HCT116 (cell line): ENCODE measurements around the gene NTNG2. TPM values are rescaled to one million over a fixed set of nuclear protein-coding genes. Genes with fewer than 3 reads are reported as not detected.

ENCODE experiments used
- ATAC-seq: fragments of 200-7000 bp; cut with Tn5 transposase; 2 replicates; pipeline ENCODE4 v1.9.1; 2020; ENCODE audit warnings: mild to moderate bottlenecking, moderate library complexity
- BruUV-seq: library from RNA; stranded (reverse); fragments of 400-500 nt; replicated peaks from 2 replicates; lab custom pipeline; 2021; lab: Mats Ljungman, UMichigan
- CTCF ChIA-PET: fragments of 300-600 bp; sonication (Branson Sonifier 250); formaldehyde crosslinking; loops from one replicate; lab custom pipeline; 2021; ENCODE audit warnings: antibody characterized with exemption; lab: Charles Lee
- POLR2A ChIA-PET: fragments of 300-600, 350-600 bp; sonication (Branson Sonifier 250); formaldehyde crosslinking; loops from one replicate; lab custom pipeline; 2021; ENCODE audit warnings: antibody characterized with exemption; lab: Charles Lee
- RAD21 ChIA-PET, 2 experiments: fragments of 300-600 bp; sonication (Branson Sonifier 250); formaldehyde crosslinking; loops; one replicate each; lab custom pipeline; 2023; ENCODE audit warnings: low total read pairs in 2 of 2; ENCODE audit not compliant: uncharacterized antibody in 2 of 2, unreplicated experiment in 2 of 2, low non-redundant PET in 1 of 2; lab: Charles Lee
- DNase-seq: peaks from one replicate; pipeline ENCODE4 v3.0.0-alpha.2; 2010; ENCODE audit warnings: low read depth, low spot score
- H2AFZ ChIP-seq: fragments of 200-600 bp; shearing (Covaris generic), sonication (generic); 2 replicates; pipeline ENCODE4 v1.6.1; 2017; ENCODE audit warnings: low read depth, mixed run types, mixed read lengths, antibody characterized with exemption, low read length; ENCODE audit not compliant: poor library complexity, severe bottlenecking
- H3K27ac ChIP-seq: 2 replicates; pipeline ENCODE4 v1.5.1; 2012; ENCODE audit warnings: low read depth, low read length
- H3K27me3 ChIP-seq: fragments of 200-600 bp; sonication (generic); 2 replicates; pipeline ENCODE4 v1.6.1; 2016; ENCODE audit warnings: mixed run types, low read length, mixed read lengths; ENCODE audit not compliant: insufficient read depth
- H3K36me3 ChIP-seq, 2 experiments: fragments of 200-500 bp in 1 of 2; fragments of 200-600 bp in 1 of 2; sonication (Bioruptor generic) in 1 of 2; sonication (generic) in 1 of 2; 2 replicates each; pipeline versions ENCODE4 v1.5.1 to v1.6.1; 2014 to 2016; ENCODE audit warnings: low read length in 2 of 2, inconsistent platforms in 1 of 2, mixed read lengths in 1 of 2, mixed run types in 1 of 2; ENCODE audit not compliant: insufficient read depth in 2 of 2, control insufficient read depth in 1 of 2
- H3K4me1 ChIP-seq, 2 experiments: fragments of 200-600 bp in 1 of 2; sonication (generic) in 1 of 2; 2 replicates each; pipeline versions ENCODE4 v1.5.1 to v1.6.1; 2012 to 2017; ENCODE audit warnings: low read length in 2 of 2, inconsistent platforms in 1 of 2, mild to moderate bottlenecking in 1 of 2, mixed read lengths in 1 of 2, mixed run types in 1 of 2, moderate library complexity in 1 of 2; ENCODE audit not compliant: insufficient read depth in 2 of 2, control insufficient read depth in 1 of 2
- H3K4me2 ChIP-seq: fragments of 200-600 bp; sonication (generic); 2 replicates; pipeline ENCODE4 v1.6.1; 2017; ENCODE audit warnings: mixed run types, low read length, mixed read lengths
- H3K4me3 ChIP-seq, 2 experiments: fragments of 200-600 bp in 1 of 2; sonication (generic) in 1 of 2; replicated peaks in 1 of 2; 2 replicates each; pipeline ENCODE4 v1.5.1; 2011 to 2016; ENCODE audit warnings: low read length in 2 of 2, control low read depth in 1 of 2, low read depth in 1 of 2, mild to moderate bottlenecking in 1 of 2, mixed read lengths in 1 of 2, mixed run types in 1 of 2
- H3K79me2 ChIP-seq: fragments of 200-600 bp; sonication (generic); 2 replicates; pipeline ENCODE4 v1.6.1; 2017; ENCODE audit warnings: mild to moderate bottlenecking, mixed run types, low read length, moderate library complexity, mixed read lengths; ENCODE audit not compliant: insufficient read depth
- H3K9ac ChIP-seq: fragments of 200-600 bp; sonication (generic); 2 replicates; pipeline ENCODE4 v1.6.1; 2016; ENCODE audit warnings: low read length, mixed read lengths
- H3K9me2 ChIP-seq: fragments of 200-600 bp; sonication (generic), shearing (Covaris generic); 2 replicates; pipeline ENCODE4 v1.6.1; 2017; ENCODE audit warnings: mixed run types, mild to moderate bottlenecking, moderate library complexity; ENCODE audit not compliant: insufficient read depth
- H3K9me3 ChIP-seq, 2 experiments: fragments of 200-500 bp in 1 of 2; fragments of 200-600 bp in 1 of 2; sonication (Bioruptor generic) in 1 of 2; sonication (generic) in 1 of 2; 2 replicates each; pipeline ENCODE4 v1.6.1; 2014 to 2017; ENCODE audit warnings: low read length in 2 of 2, mixed read lengths in 2 of 2, inconsistent platforms in 1 of 2, low read depth in 1 of 2, mild to moderate bottlenecking in 1 of 2, mixed run types in 1 of 2, moderate library complexity in 1 of 2; ENCODE audit not compliant: control insufficient read depth in 1 of 2, insufficient read depth in 1 of 2
- H4K20me1 ChIP-seq: fragments of 200-600 bp; sonication (generic), shearing (Covaris generic); 2 replicates; pipeline ENCODE4 v1.6.1; 2017; ENCODE audit warnings: mixed run types, mild to moderate bottlenecking, moderate library complexity; ENCODE audit not compliant: insufficient read depth
- ATF3 ChIP-seq: IDR thresholded peaks from 2 replicates; pipeline ENCODE4 v1.6.1; 2012
- CBX3 ChIP-seq: IDR thresholded peaks from 2 replicates; pipeline ENCODE4 v1.6.1; 2012; ENCODE audit warnings: low read depth
- CEBPB ChIP-seq: IDR thresholded peaks from 2 replicates; pipeline ENCODE4 v1.6.1; 2012; ENCODE audit warnings: low read depth
- CTCF ChIP-seq, 3 experiments: fragments of 200-600 bp in 1 of 3; sonication (generic) in 1 of 3; IDR thresholded peaks in 2 of 3; conservative IDR thresholded peaks in 1 of 3; 2 replicates each; pipeline ENCODE4 v1.5.1; 2012 to 2017; ENCODE audit warnings: low read depth in 2 of 3, low read length in 2 of 3, antibody characterized with exemption in 1 of 3, borderline replicate concordance in 1 of 3, control low read depth in 1 of 3, mild to moderate bottlenecking in 1 of 3, mixed read lengths in 1 of 3, mixed run types in 1 of 3, moderate library complexity in 1 of 3; ENCODE audit not compliant: insufficient read depth in 1 of 3
- ELF1 ChIP-seq: IDR thresholded peaks from 2 replicates; pipeline ENCODE4 v1.6.1; 2012; ENCODE audit warnings: low read depth, borderline replicate concordance
- EZH2 ChIP-seq: fragments of 200-600 bp; sonication (generic); IDR thresholded peaks from 2 replicates; pipeline ENCODE4 v1.6.1; 2017; ENCODE audit warnings: antibody characterized with exemption, mixed run types
- EZH2phosphoT487 ChIP-seq: fragments of 200-600 bp; IDR thresholded peaks from 2 replicates; pipeline ENCODE4 v1.6.1; 2018; ENCODE audit warnings: antibody characterized with exemption, borderline replicate concordance
- FOSL1 ChIP-seq: IDR thresholded peaks from 2 replicates; pipeline ENCODE4 v1.6.1; 2012; ENCODE audit warnings: low read depth
- JUND ChIP-seq: IDR thresholded peaks from 2 replicates; pipeline ENCODE4 v1.6.1; 2012
- POLR2A ChIP-seq: IDR thresholded peaks from 2 replicates; pipeline ENCODE4 v1.7.0; 2011; ENCODE audit warnings: borderline replicate concordance; ENCODE audit not compliant: insufficient read depth, insufficient read length; ENCODE audit errors: extremely low read depth
- RAD21 ChIP-seq: IDR thresholded peaks from 2 replicates; pipeline ENCODE4 v1.6.1; 2012; ENCODE audit warnings: low read depth, mild to moderate bottlenecking
- SIN3A ChIP-seq: IDR thresholded peaks from 2 replicates; pipeline ENCODE4 v1.6.1; 2012; ENCODE audit warnings: low read depth
- SRF ChIP-seq: IDR thresholded peaks from 2 replicates; pipeline ENCODE4 v1.6.1; 2012; ENCODE audit warnings: low read depth
- TCF7L2 ChIP-seq: IDR thresholded peaks from 2 replicates; pipeline ENCODE4 v1.7.0; 2011; ENCODE audit warnings: borderline replicate concordance, inconsistent platforms; ENCODE audit not compliant: insufficient read depth, insufficient read length; ENCODE audit errors: extremely low read depth
- YY1 ChIP-seq: IDR thresholded peaks from 2 replicates; pipeline ENCODE4 v1.6.1; 2011; ENCODE audit warnings: low read length, low read depth, moderate library complexity, mild to moderate bottlenecking; ENCODE audit not compliant: insufficient replicate concordance; ENCODE audit errors: extremely low read depth
- ZBTB33 ChIP-seq: IDR thresholded peaks from 2 replicates; pipeline ENCODE4 v1.6.1; 2011; ENCODE audit warnings: mild to moderate bottlenecking, low read length, moderate library complexity; ENCODE audit not compliant: insufficient replicate concordance; ENCODE audit errors: extremely low read depth
- ZFX ChIP-seq: fragments of 450-650 bp; IDR thresholded peaks from 2 replicates; pipeline ENCODE4 v1.6.1; 2017
- ZNF274 ChIP-seq: fragments of 200-500 bp; sonication (Bioruptor generic); IDR thresholded peaks from 2 replicates; pipeline ENCODE4 v1.6.1; 2014; ENCODE audit warnings: mild to moderate bottlenecking, low read depth, low read length, inconsistent platforms
- intact Hi-C: fragments of 100-400 bp; cut with micrococcal nuclease; formaldehyde crosslinking; loops from 2 replicates; pipeline ENCODE4 v1.10.0; 2022
- total RNA-seq: library from RNA; stranded (reverse); gene quantifications from one replicate; pipeline ENCODE4 v1.2.1, GENCODE V29; 2021; ENCODE audit not compliant: unreplicated experiment

The NTNG2 gene
- total RNA-seq, 1 experiment from 2014 or later, result 2.5 TPM

- Histone ChIP-seq H3K9me2 (no peaks in the 10 kb centered on the region), H3K9me3 (no peaks in the 10 kb centered on the region), H3K9ac (no peak overlapping the region), H3K4me3 (no peak overlapping the region), H2AFZ (no peak overlapping the region), H3K4me1 (peaks cover 9 to 17% of the 10 kb centered on the region in 2 experiments; a peak in 3 of 4 replicates), H4K20me1 (no peaks in the 10 kb centered on the region)
- no TSS peak for BruUV-seq
- POLR2A ChIA-PET, result no interaction called here
- ATAC-seq, result no peak
- DNase-seq, result no peak
- TF ChIP-seq CTCF (IDR thresholded peaks at IDR 0.05 in 2 of 3, conservative IDR thresholded peaks at IDR 0.05 in 1 of 3; ENCODE audit: borderline replicate concordance in 1 of 3, insufficient read depth in 1 of 3, low read depth in 2 of 3, low read length in 2 of 3), result no peak
- no peak for TF ChIP-seq EZH2phosphoT487
- no peak for TF ChIP-seq FOSL1
- TF ChIP-seq CBX3, result no peak
- TF ChIP-seq SRF, result no peak
- no peak for TF ChIP-seq ELF1
- TF ChIP-seq, all 23 proteins: peak for 0
- H3K27me3 ChIP-seq, result no peaks in the 10 kb centered on the region
- no peak overlapping the region for H3K4me2 ChIP-seq
- H3K79me2 ChIP-seq, result no peaks in the 10 kb centered on the region; the same call in 1 of the 2 replicates
- H3K36me3 ChIP-seq, result peaks cover 64 to 72% of the 10 kb centered on the region in 2 experiments
- H3K27ac ChIP-seq, result no peak overlapping the region
- CTCF ChIA-PET, result interaction anchor here (1.0 kb wide), 1 partner anchor 16 kb away, joined by 3 read pairs; no protein-coding TSS in a partner anchor
- intact Hi-C loops, result loop anchor here (5.0 kb wide), 1 partner anchor 72 kb away; no protein-coding TSS in a partner anchor
- RAD21 ChIA-PET, result no interaction called here
Observed at GRCh38 chr9:132274861-132275260, 113.0 kb downstream of the NTNG2 start.

- CTCF ChIA-PET, result no interaction called here
- TF ChIP-seq ZBTB33 (no peak), ELF1 (no peak), CBX3 (no peak), ZFX (no peak), POLR2A (no peak), SRF (no peak), ATF3 (no peak), ZNF274 (no peak), RAD21 (no peak), YY1 (no peak), CEBPB (no peak), EZH2phosphoT487 (no peak), EZH2 (no peak), JUND (no peak), SIN3A (no peak), TCF7L2 (no peak)
Observed at GRCh38 chr9:132283165-132283564, 121.3 kb downstream of the NTNG2 start.

More at GRCh38 chr9:132283165-132283564, 121.3 kb downstream of the NTNG2 start:
- no peak overlapping the region for H3K4me3 ChIP-seq
- ATAC-seq (no peak), DNase-seq (no peak)
- H3K4me1 ChIP-seq, result no peaks in the 10 kb centered on the region
- H2AFZ ChIP-seq, result no peak overlapping the region
- peaks cover 57 to 78% of the 10 kb centered on the region in 2 experiments for H3K36me3 ChIP-seq
- H3K79me2 ChIP-seq, result no peaks in the 10 kb centered on the region; the same call in 1 of the 2 replicates
- intact Hi-C loops, result no loop called here
- H3K9me2 ChIP-seq, result no peaks in the 10 kb centered on the region
- POLR2A ChIA-PET, result no interaction called here
- H3K27me3 ChIP-seq, result no peaks in the 10 kb centered on the region
- BruUV-seq, result no TSS peak
- H3K9ac ChIP-seq, result no peak overlapping the region
- no peak overlapping the region for H3K27ac ChIP-seq
- RAD21 ChIA-PET, result no interaction called here
- no peaks in the 10 kb centered on the region for H3K9me3 ChIP-seq
- H4K20me1 ChIP-seq, result no peaks in the 10 kb centered on the region
- no peak overlapping the region for H3K4me2 ChIP-seq
